ENCODE results near the gene C3orf20.
A peak's percentile ranks its signal among the peaks of the same experiment; 100 is the strongest.

The C3orf20 gene

DNA sequence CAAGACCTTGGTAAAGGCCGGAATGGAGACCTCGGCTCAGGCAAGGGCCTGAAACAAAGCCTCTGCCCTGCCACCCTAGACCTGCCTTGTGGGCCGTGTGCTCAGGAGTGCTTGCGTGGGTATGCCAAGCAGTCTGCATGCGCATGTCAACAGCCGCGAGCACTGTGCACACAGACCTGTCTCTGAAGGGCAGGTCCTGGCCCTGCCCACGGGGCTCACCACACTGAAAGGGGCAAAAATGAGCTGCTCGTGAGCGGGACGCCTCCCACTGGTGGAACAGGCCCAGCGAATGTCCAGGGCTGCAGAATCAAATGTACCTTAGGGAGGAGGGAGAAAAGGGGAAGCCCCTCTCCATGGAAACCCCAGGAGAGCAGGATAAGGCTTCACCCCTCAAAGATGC lies 99.5 kb downstream of the C3orf20 start:
- no peaks in the 10 kb centered on the region for H3K36me3 ChIP-seq (ENCODE audit: insufficient read depth, low read length)
- no peak overlapping the region for H2AFZ ChIP-seq (ENCODE audit: low read length)
- no peak overlapping the region for H3K4me2 ChIP-seq (ENCODE audit: low read length)

GRCh38 chr3:14775011-14775410 lies 100.1 kb downstream of the C3orf20 start:
- H3K9ac ChIP-seq (ENCODE audit: low read length), result no peak overlapping the region
- no peak overlapping the region for H2AFZ ChIP-seq (ENCODE audit: low read length)
- H3K4me3 ChIP-seq (ENCODE audit: low read depth, low read length, poor library complexity, severe bottlenecking), result no peak overlapping the region
- 0 out of 2 replicates have a peak, but pooled peaks cover 3% of the 10 kb centered on the region for H3K9me3 ChIP-seq (ENCODE audit: low read length)
- H3K36me3 ChIP-seq (ENCODE audit: insufficient read depth, low read length), result no peaks in the 10 kb centered on the region
- H3K27ac ChIP-seq (ENCODE audit: low read depth, low read length, poor library complexity, severe bottlenecking), result peak overlapping the region; percentile 62
- no peaks in the 10 kb centered on the region for H3F3A ChIP-seq (ENCODE audit: insufficient read depth, low read length)
- TF ChIP-seq, protein P1, sequence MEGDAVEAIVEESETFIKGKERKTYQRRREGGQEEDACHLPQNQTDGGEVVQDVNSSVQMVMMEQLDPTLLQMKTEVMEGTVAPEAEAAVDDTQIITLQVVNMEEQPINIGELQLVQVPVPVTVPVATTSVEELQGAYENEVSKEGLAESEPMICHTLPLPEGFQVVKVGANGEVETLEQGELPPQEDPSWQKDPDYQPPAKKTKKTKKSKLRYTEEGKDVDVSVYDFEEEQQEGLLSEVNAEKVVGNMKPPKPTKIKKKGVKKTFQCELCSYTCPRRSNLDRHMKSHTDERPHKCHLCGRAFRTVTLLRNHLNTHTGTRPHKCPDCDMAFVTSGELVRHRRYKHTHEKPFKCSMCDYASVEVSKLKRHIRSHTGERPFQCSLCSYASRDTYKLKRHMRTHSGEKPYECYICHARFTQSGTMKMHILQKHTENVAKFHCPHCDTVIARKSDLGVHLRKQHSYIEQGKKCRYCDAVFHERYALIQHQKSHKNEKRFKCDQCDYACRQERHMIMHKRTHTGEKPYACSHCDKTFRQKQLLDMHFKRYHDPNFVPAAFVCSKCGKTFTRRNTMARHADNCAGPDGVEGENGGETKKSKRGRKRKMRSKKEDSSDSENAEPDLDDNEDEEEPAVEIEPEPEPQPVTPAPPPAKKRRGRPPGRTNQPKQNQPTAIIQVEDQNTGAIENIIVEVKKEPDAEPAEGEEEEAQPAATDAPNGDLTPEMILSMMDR (IDR thresholded peaks at IDR 0.05; ENCODE audit: low read length), result no peak
- no peak for TF ChIP-seq EZH2 (IDR thresholded peaks at IDR 0.05; ENCODE audit: borderline replicate concordance, low read length)
- H3K4me1 ChIP-seq (ENCODE audit: insufficient read depth, low read length, severe bottlenecking), result peaks cover 44% of the 10 kb centered on the region
- no peaks in the 10 kb centered on the region for H3K9me2 ChIP-seq (ENCODE audit: low read depth, low read length)
- H3K79me2 ChIP-seq (ENCODE audit: insufficient read depth, low read length), result no peaks in the 10 kb centered on the region
- no peak overlapping the region for H3K4me2 ChIP-seq (ENCODE audit: low read length)
- H4K20me1 ChIP-seq (ENCODE audit: insufficient read depth, low read length), result no peaks in the 10 kb centered on the region
- H3K27me3 ChIP-seq (ENCODE audit: insufficient read depth, low read length), result no peaks in the 10 kb centered on the region

More for the DNA sequence above, 99.5 kb downstream of the C3orf20 start:
- H4K20me1 ChIP-seq (ENCODE audit: insufficient read depth, low read length), result no peaks in the 10 kb centered on the region
- no peaks in the 10 kb centered on the region for H3K79me2 ChIP-seq (ENCODE audit: insufficient read depth, low read length)
- H3K9me2 ChIP-seq (ENCODE audit: low read depth, low read length), result no peaks in the 10 kb centered on the region
- 0 out of 2 replicates have a peak, but pooled peaks cover 3% of the 10 kb centered on the region for H3K9me3 ChIP-seq (ENCODE audit: low read length)
- H3K9ac ChIP-seq (ENCODE audit: low read length), result no peak overlapping the region
- TF ChIP-seq, protein P1 (IDR thresholded peaks at IDR 0.05; ENCODE audit: low read length), result peak; percentile 44; the same call in 1 of the 2 replicates
- no peak for TF ChIP-seq EZH2 (IDR thresholded peaks at IDR 0.05; ENCODE audit: borderline replicate concordance, low read length)
- peak overlapping the region; percentile 62 for H3K27ac ChIP-seq (ENCODE audit: low read depth, low read length, poor library complexity, severe bottlenecking)
- H3F3A ChIP-seq (ENCODE audit: insufficient read depth, low read length), result no peaks in the 10 kb centered on the region
- peaks cover 49% of the 10 kb centered on the region for H3K4me1 ChIP-seq (ENCODE audit: insufficient read depth, low read length, severe bottlenecking)
- no peak overlapping the region for H3K4me3 ChIP-seq (ENCODE audit: low read depth, low read length, poor library complexity, severe bottlenecking)
- no peaks in the 10 kb centered on the region for H3K27me3 ChIP-seq (ENCODE audit: insufficient read depth, low read length)

DNA sequence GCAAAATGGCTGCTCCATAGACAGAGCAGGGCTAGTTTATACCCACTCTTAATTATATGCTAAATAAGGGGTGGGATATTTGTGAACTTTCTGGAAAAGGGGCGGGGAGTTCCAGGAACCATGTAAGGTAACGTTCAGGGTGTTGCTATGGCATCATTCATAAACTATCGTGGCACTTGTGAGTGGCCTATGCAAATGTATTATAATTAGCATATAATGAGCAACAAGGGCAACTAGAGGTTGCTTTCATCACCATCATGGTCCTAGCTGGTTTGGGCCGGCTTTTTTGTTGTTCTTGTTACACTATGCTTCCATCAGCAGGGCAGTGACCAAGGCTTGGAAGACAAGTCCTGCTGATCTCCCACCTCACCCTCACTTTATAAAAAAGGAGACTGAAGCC lies 100.6 kb downstream of the C3orf20 start:
- peaks cover 45% of the 10 kb centered on the region for H3K4me1 ChIP-seq (ENCODE audit: insufficient read depth, low read length, severe bottlenecking)
- H3K27me3 ChIP-seq (ENCODE audit: insufficient read depth, low read length), result no peaks in the 10 kb centered on the region
- H3K9ac ChIP-seq (ENCODE audit: low read length), result no peak overlapping the region
- H3K27ac ChIP-seq (ENCODE audit: low read depth, low read length, poor library complexity, severe bottlenecking), result peak overlapping the region; percentile 21
- H2AFZ ChIP-seq (ENCODE audit: low read length), result no peak overlapping the region
- H3K79me2 ChIP-seq (ENCODE audit: insufficient read depth, low read length), result no peaks in the 10 kb centered on the region
- 0 out of 2 replicates have a peak, but pooled peaks cover 3% of the 10 kb centered on the region for H3K9me3 ChIP-seq (ENCODE audit: low read length)
- no peaks in the 10 kb centered on the region for H3K9me2 ChIP-seq (ENCODE audit: low read depth, low read length)
- H3K4me3 ChIP-seq (ENCODE audit: low read depth, low read length, poor library complexity, severe bottlenecking), result no peak overlapping the region
- no peaks in the 10 kb centered on the region for H3K36me3 ChIP-seq (ENCODE audit: insufficient read depth, low read length)
- no peaks in the 10 kb centered on the region for H3F3A ChIP-seq (ENCODE audit: insufficient read depth, low read length)
- no peak for TF ChIP-seq EZH2 (IDR thresholded peaks at IDR 0.05; ENCODE audit: borderline replicate concordance, low read length)
- TF ChIP-seq, protein P1 (IDR thresholded peaks at IDR 0.05; ENCODE audit: low read length), result no peak
- no peak overlapping the region for H3K4me2 ChIP-seq (ENCODE audit: low read length)
- no peaks in the 10 kb centered on the region for H4K20me1 ChIP-seq (ENCODE audit: insufficient read depth, low read length)

Data from OCI-LY1 (cell line).